HG02870 (cell line): Measurements from ENCODE around the gene CRTAC1.

Experiments
- ATAC-seq: cut with Tn5 transposase; IDR thresholded peaks from one replicate; pipeline ENCODE4 v1.9.1; 2021; ENCODE audit warnings: mild to moderate bottlenecking, moderate library complexity; ENCODE audit not compliant: unreplicated experiment

The CRTAC1 gene

GRCh38 chr10:97903128-97904017 lies 127.0 kb downstream of the CRTAC1 start:
- ATAC-seq = no peak

GRCh38 chr10:97901381-97901780 lies 129.0 kb downstream of the CRTAC1 start:
- no peak for ATAC-seq

- no peak for ATAC-seq
These were observed 132.0 kb downstream of the CRTAC1 start for GRCh38 chr10:97898429-97898828.

- no peak for ATAC-seq
These were observed 133.6 kb downstream of the CRTAC1 start for GRCh38 chr10:97896756-97897358.

GRCh38 chr10:97895915-97896314 lies 134.5 kb downstream of the CRTAC1 start:
- no peak for ATAC-seq

GRCh38 chr10:97895084-97895483 lies 135.3 kb downstream of the CRTAC1 start:
- no peak for ATAC-seq

- no peak for ATAC-seq
These were observed 136.3 kb downstream of the CRTAC1 start for GRCh38 chr10:97894092-97894491.

GRCh38 chr10:97892939-97893338 lies 137.5 kb downstream of the CRTAC1 start:
- ATAC-seq = no peak

- ATAC-seq = no peak
These were observed 137.9 kb downstream of the CRTAC1 start for GRCh38 chr10:97892506-97892905.

- ATAC-seq = no peak
These were observed 138.8 kb downstream of the CRTAC1 start for GRCh38 chr10:97891497-97892167.

GRCh38 chr10:97889461-97890265 lies 140.8 kb downstream of the CRTAC1 start:
- no peak for ATAC-seq

- ATAC-seq = no peak
These were observed 141.7 kb downstream of the CRTAC1 start for GRCh38 chr10:97888641-97889262.

GRCh38 chr10:97888134-97888533 lies 142.3 kb downstream of the CRTAC1 start:
- ATAC-seq = no peak

GRCh38 chr10:97887399-97887798 lies 143.0 kb downstream of the CRTAC1 start:
- ATAC-seq = no peak

GRCh38 chr10:97886286-97886685 lies 144.1 kb downstream of the CRTAC1 start:
- ATAC-seq = no peak

- no peak for ATAC-seq
These were observed 147.3 kb downstream of the CRTAC1 start for GRCh38 chr10:97883092-97883485.

GRCh38 chr10:97882142-97883091 lies 148.0 kb downstream of the CRTAC1 start:
- no peak for ATAC-seq

- no peak for ATAC-seq
These were observed 150.3 kb downstream of the CRTAC1 start for GRCh38 chr10:97880109-97880508.

GRCh38 chr10:97879241-97879640 lies 151.2 kb downstream of the CRTAC1 start:
- ATAC-seq = no peak
